Activated CD8-positive, alpha-beta memory T cell treated with anti-CD3 and anti-CD28 coated beads, Interleukin-2, amount 50 U/mL, for 24 hours (primary cell): Measurements from ENCODE around the gene HMMR.
A peak's percentile ranks its signal among the peaks of the same experiment; 100 is the strongest.
"Not testable (repeated sequence)": the region's sequence is repeated elsewhere in the genome, so short reads cannot be mapped to it uniquely, and the experiment has no call there.

ENCODE experiments used
- DNase-seq: peaks from one replicate; pipeline ENCODE4 v3.0.0-alpha.2; 2020; ENCODE audit errors: extremely low read depth

The HMMR gene

GRCh38 chr5:163460562-163461171 is at the start of gene HMMR:
TSS of gene HMMR (plus strand) at chr5:163460632. CDS start at chr5:163460693, 61 bp downstream.
- no peak for DNase-seq

- not testable (repeated sequence) for DNase-seq
Measured at GRCh38 chr5:163415673-163416072, 44.8 kb upstream of the HMMR start.

GRCh38 chr5:163424836-163425235 is 35.6 kb upstream of the HMMR start:
- DNase-seq: no peak

- DNase-seq: not testable (repeated sequence)
Measured at GRCh38 chr5:163426128-163426527, 34.3 kb upstream of the HMMR start.

- no peak for DNase-seq
Measured at GRCh38 chr5:163432544-163432943, 27.9 kb upstream of the HMMR start.

GRCh38 chr5:163433271-163433670 is 27.2 kb upstream of the HMMR start:
- no peak for DNase-seq

GRCh38 chr5:163434401-163434866 is 26.0 kb upstream of the HMMR start:
- DNase-seq: no peak

- DNase-seq: no peak
Measured at GRCh38 chr5:163436515-163436914, 23.9 kb upstream of the HMMR start.

GRCh38 chr5:163437011-163437308 is 23.5 kb upstream of the HMMR start:
- DNase-seq: no peak

- peak; percentile 76 for DNase-seq
Measured at GRCh38 chr5:163437309-163438182, 22.9 kb upstream of the HMMR start, which contains the start of gene CCNG1. TSS of gene CCNG1 (plus strand) at chr5:163437595. CDS start at chr5:163439257, 1,662 bp downstream.

- DNase-seq: no peak
Measured at GRCh38 chr5:163439092-163439425, 21.4 kb upstream of the HMMR start.

- DNase-seq: no peak
Measured at GRCh38 chr5:163440954-163441353, 19.5 kb upstream of the HMMR start.

GRCh38 chr5:163444526-163444925 is 15.9 kb upstream of the HMMR start:
- DNase-seq: no peak

GRCh38 chr5:163445345-163445744 is 15.1 kb upstream of the HMMR start:
- no peak for DNase-seq

- DNase-seq: no peak
Measured at GRCh38 chr5:163447191-163447590, 13.2 kb upstream of the HMMR start.

GRCh38 chr5:163447875-163448274 is 12.6 kb upstream of the HMMR start:
- DNase-seq: no peak

- DNase-seq: no peak
Measured at GRCh38 chr5:163448491-163448890, 11.9 kb upstream of the HMMR start.

- no peak for DNase-seq
Measured at GRCh38 chr5:163451489-163451888, 8.9 kb upstream of the HMMR start.

- no peak for DNase-seq
Measured at GRCh38 chr5:163453705-163454104, 6.7 kb upstream of the HMMR start.

GRCh38 chr5:163455406-163455805 is 5.0 kb upstream of the HMMR start:
- not testable (repeated sequence) for DNase-seq

- no peak for DNase-seq
Measured at GRCh38 chr5:163456029-163456589, 4.3 kb upstream of the HMMR start.

- no peak for DNase-seq
Measured at GRCh38 chr5:163456840-163457239, 3.6 kb upstream of the HMMR start.

- DNase-seq: no peak
Measured at GRCh38 chr5:163458778-163459385, 1.6 kb upstream of the HMMR start.
